Measurements from ENCODE around the gene C2orf68. TPM values are rescaled to one million over a fixed set of nuclear protein-coding genes. Genes with fewer than 3 reads are reported as not detected.

C2orf68 gene
- polyA plus RNA-seq, 1 of the 3 experiments (the other 2 are of a cell fraction): 14.5 TPM

GRCh38 chr2:85590950-85591349, 20.9 kb downstream of the C2orf68 start:
- ChIA-PET POLR2A (no interaction called here), CTCF (no interaction called here)
- no peak for TF ChIP-seq POLR2AphosphoS5 (IDR thresholded peaks at IDR 0.05; ENCODE audit: low read depth, low read length)
- no peak for TF ChIP-seq FOXM1 (IDR thresholded peaks at IDR 0.05; ENCODE audit: low read depth)
- no peak for TF ChIP-seq GATA2 (CRISPR knock-in tag; IDR thresholded peaks at IDR 0.05)
- no peak for TF ChIP-seq TCF12 (IDR thresholded peaks at IDR 0.05)
- TF ChIP-seq SMC3 (IDR thresholded peaks at IDR 0.05; ENCODE audit: low read depth, low read length): no peak
- no peak for TF ChIP-seq YY1 (IDR thresholded peaks at IDR 0.05; ENCODE audit: low read depth)
- no peak for TF ChIP-seq NRF1 (IDR thresholded peaks at IDR 0.05; ENCODE audit: low read depth, low read length)
- TF ChIP-seq IRF3 (IDR thresholded peaks at IDR 0.05; ENCODE audit: low read depth, low read length): no peak
- no peak for TF ChIP-seq JUND (IDR thresholded peaks at IDR 0.05)
- no peak for TF ChIP-seq SIN3A (IDR thresholded peaks at IDR 0.05; ENCODE audit: borderline replicate concordance, low read depth, low read length)
- no peak for TF ChIP-seq TEAD4 (IDR thresholded peaks at IDR 0.05; ENCODE audit: borderline replicate concordance, insufficient read depth)
- TF ChIP-seq GABPA (IDR thresholded peaks at IDR 0.05; ENCODE audit: low read depth): no peak
- Histone ChIP-seq H2AFZ (ENCODE audit: low read depth) (no peak overlapping the region), H3K4me1 (ENCODE audit: control insufficient read depth in 1 of 2, insufficient read depth in 2 of 2, low read depth in 1 of 2, low read length in 1 of 2) (peaks cover 2 to 8% of the 10 kb centered on the region in 2 experiments; a peak in 2 of 4 replicates), H3K36me3 (replicated peaks in 1 of 2; ENCODE audit: control insufficient read depth in 1 of 2, insufficient read depth in 2 of 2, low read length in 1 of 2) (no peaks in the 10 kb centered on the region), H3K4me2 (no peak overlapping the region), H3K79me2 (ENCODE audit: insufficient read depth) (peaks cover 4% of the 10 kb centered on the region), H3K4me3 (ENCODE audit: low read depth in 2 of 2, low read length in 1 of 2) (no peak overlapping the region), H3K27ac (ENCODE audit: low read depth in 2 of 2, low read length in 1 of 2) (peak overlapping the region in 1 of 2 experiments; percentile 13; a peak in 1 of 4 replicates), H3F3A (replicated peaks; ENCODE audit: insufficient read depth) (no peaks in the 10 kb centered on the region), H3K9me3 (no peaks in the 10 kb centered on the region), H3K9ac (no peak overlapping the region), H3K9me2 (no peaks in the 10 kb centered on the region), H3K27me3 (ENCODE audit: insufficient read depth) (no peaks in the 10 kb centered on the region), H4K20me1 (ENCODE audit: insufficient read depth) (no peaks in the 10 kb centered on the region)
- DNase-seq: no peak
- whole genome bisulfite sequencing (ENCODE audit: low lambda C conversion rate): 59% methylated on average over 2 of the region's 2 CpGs

- Histone ChIP-seq H3K79me2 (ENCODE audit: insufficient read depth) (no peaks in the 10 kb centered on the region), H3K4me2 (no peak overlapping the region), H3K36me3 (replicated peaks in 1 of 2; ENCODE audit: control insufficient read depth in 1 of 2, insufficient read depth in 2 of 2, low read length in 1 of 2) (no peaks in the 10 kb centered on the region), H3K27ac (ENCODE audit: low read depth in 2 of 2, low read length in 1 of 2) (peak overlapping the region in 1 of 2 experiments; percentile 13; a peak in 1 of 4 replicates), H3K4me3 (ENCODE audit: low read depth in 2 of 2, low read length in 1 of 2) (no peak overlapping the region), H2AFZ (ENCODE audit: low read depth) (no peak overlapping the region; the same call in 1 of the 2 replicates), H4K20me1 (ENCODE audit: insufficient read depth) (no peaks in the 10 kb centered on the region), H3F3A (replicated peaks; ENCODE audit: insufficient read depth) (no peaks in the 10 kb centered on the region), H3K9me2 (no peaks in the 10 kb centered on the region), H3K9ac (no peak overlapping the region), H3K27me3 (ENCODE audit: insufficient read depth) (no peaks in the 10 kb centered on the region), H3K4me1 (ENCODE audit: control insufficient read depth in 1 of 2, insufficient read depth in 2 of 2, low read depth in 1 of 2, low read length in 1 of 2) (peaks cover 6 to 11% of the 10 kb centered on the region in 2 experiments; a peak in 2 of 4 replicates), H3K9me3 (no peaks in the 10 kb centered on the region)
- ChIA-PET CTCF (interaction anchor here (1.3 kb wide), 1 partner anchor 22 kb away, joined by 3 read pairs; no protein-coding TSS in a partner anchor), POLR2A (no interaction called here)
- DNase-seq: no peak
- WGBS (ENCODE audit: low lambda C conversion rate): 65% methylated on average over 7 of the region's 7 CpGs
- TF ChIP-seq YY1 (IDR thresholded peaks at IDR 0.05; ENCODE audit: low read depth): no peak
- no peak for TF ChIP-seq ZBTB33 (IDR thresholded peaks at IDR 0.05; ENCODE audit: borderline replicate concordance, low read depth)
- TF ChIP-seq EZH2phosphoT487 (IDR thresholded peaks at IDR 0.05; ENCODE audit: borderline replicate concordance, low read depth): no peak
- TF ChIP-seq SIN3A (IDR thresholded peaks at IDR 0.05; ENCODE audit: borderline replicate concordance, low read depth, low read length): no peak
- TF ChIP-seq REST (IDR thresholded peaks at IDR 0.05; ENCODE audit: low read depth, low read length): no peak
- TF ChIP-seq EP300 (IDR thresholded peaks at IDR 0.05; ENCODE audit: borderline replicate concordance in 1 of 2, low read depth in 1 of 2, low read length in 1 of 2): no peak
- TF ChIP-seq SMC3 (IDR thresholded peaks at IDR 0.05; ENCODE audit: low read depth, low read length): no peak
- TF ChIP-seq MAX (IDR thresholded peaks at IDR 0.05; ENCODE audit: low read depth): no peak
These were observed 21.7 kb downstream of the C2orf68 start for GRCh38 chr2:85589982-85590791.
